Erythroblast (primary cell): Measurements from ENCODE around the gene DPYSL5.

Experiments used
- GATA1 ChIP-seq: IDR thresholded peaks from 2 replicates; pipeline ENCODE4 v1.6.1; 2011; ENCODE audit warnings: low read depth, mild to moderate bottlenecking, control low read depth, low read length, moderate library complexity
- POLR2A ChIP-seq: IDR thresholded peaks from 2 replicates; pipeline ENCODE4 v1.6.1; 2011; ENCODE audit warnings: mild to moderate bottlenecking, low read length

GRCh38 chr2:26847655-26848335 is at the start of gene DPYSL5:
- TF ChIP-seq POLR2A (no peak), GATA1 (no peak)
